Measurements from ENCODE around the gene GON4L.

Gene GON4L

DNA sequence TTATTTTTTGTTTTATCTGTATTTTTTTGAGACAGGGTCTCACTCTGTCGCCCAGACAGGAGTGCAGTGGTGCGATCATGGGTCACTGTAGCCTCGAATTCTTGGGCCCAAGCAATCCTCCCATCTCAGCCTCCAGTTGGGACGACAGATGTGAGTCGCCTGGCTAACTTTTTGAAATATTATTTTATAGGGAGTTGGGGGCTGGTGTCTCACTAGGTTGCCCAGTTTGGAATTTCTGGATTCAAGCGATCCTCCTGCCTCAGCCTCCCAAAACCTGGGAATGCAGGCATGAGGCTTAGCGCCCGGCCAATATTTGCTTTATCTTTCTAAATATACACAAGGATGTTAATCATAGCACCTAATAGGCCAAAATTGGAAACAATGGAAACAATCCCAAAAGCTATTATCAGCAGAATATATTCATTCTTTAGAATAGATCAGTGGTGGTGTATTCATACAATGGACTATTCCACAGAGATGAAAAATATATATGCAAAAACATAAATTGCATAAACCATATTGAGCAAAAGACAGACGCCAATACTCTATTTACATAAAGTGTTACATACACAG lies 112.2 kb downstream of the GON4L start:
- H3K36me3 ChIP-seq (ENCODE audit: control insufficient read depth in 2 of 2, insufficient read depth in 1 of 2, low read length in 2 of 2) = peaks cover 0 to 18% of the 10 kb centered on the region in 2 experiments; a peak in 2 of 3 replicates
- POLR2A ChIA-PET = interaction anchor here (0.9 to 1.2 kb wide), 2 partner anchors 19 to 112 kb away, joined by 3 to 4 read pairs; partner anchors contain the start of gene GON4L
- peak overlapping the region; percentile 32 for H3K27ac ChIP-seq (ENCODE audit: extremely low read depth, low read depth, low read length)
- TF ChIP-seq ZNF701 (tag by site-specific recombination; IDR thresholded peaks at IDR 0.05) (no peak), ZNF121 (tag by site-specific recombination; IDR thresholded peaks at IDR 0.05) (peak; percentile 70)
- CTCF ChIA-PET = interaction anchor here (1.3 kb wide), 1 partner anchor 322 kb away, joined by 6 read pairs; no protein-coding TSS in a partner anchor
- H3K9me3 ChIP-seq (ENCODE audit: control insufficient read depth, insufficient read depth, low read depth, low read length) = no peaks in the 10 kb centered on the region
- H3K4me3 ChIP-seq (ENCODE audit: low read depth, low read length) = peak overlapping the region; percentile 52
- H3K4me1 ChIP-seq (ENCODE audit: control insufficient read depth, insufficient read depth, low read length) = no peaks in the 10 kb centered on the region

DNA sequence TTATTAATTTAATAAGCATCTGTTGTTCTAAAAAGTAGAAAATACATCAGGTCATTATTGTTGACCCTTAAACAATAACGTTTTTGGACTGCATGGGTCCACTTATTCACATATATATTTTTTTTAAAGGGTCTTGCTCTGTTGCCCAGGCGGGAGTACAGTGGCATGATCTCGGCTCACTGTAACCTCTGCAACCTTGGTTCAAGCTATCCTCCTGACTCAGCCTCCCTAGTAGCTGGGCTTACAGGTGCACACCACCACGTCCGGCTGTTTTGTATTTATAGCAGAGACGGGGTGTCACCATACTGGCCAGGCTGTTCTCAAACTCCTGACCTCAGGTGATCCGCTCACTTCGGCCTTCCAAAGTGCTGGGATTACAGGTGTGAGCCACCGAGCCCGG lies 115.1 kb downstream of the GON4L start:
- H3K4me3 ChIP-seq (ENCODE audit: low read depth, low read length) = no peak overlapping the region
- peaks cover 15 to 18% of the 10 kb centered on the region in 2 experiments; a peak in 2 of 3 replicates for H3K36me3 ChIP-seq (ENCODE audit: control insufficient read depth in 2 of 2, insufficient read depth in 1 of 2, low read length in 2 of 2)
- ChIA-PET POLR2A (no interaction called here), CTCF (interaction anchor here (0.6 to 1.7 kb wide), 2 partner anchors 12 to 617 kb away, joined by 3 to 4 read pairs; no protein-coding TSS in a partner anchor)
- H3K4me1 ChIP-seq (ENCODE audit: control insufficient read depth, insufficient read depth, low read length) = no peaks in the 10 kb centered on the region
- no peaks in the 10 kb centered on the region for H3K9me3 ChIP-seq (ENCODE audit: control insufficient read depth, insufficient read depth, low read depth, low read length)
- H3K27ac ChIP-seq (ENCODE audit: extremely low read depth, low read depth, low read length) = no peak overlapping the region
- TF ChIP-seq, protein P1, sequence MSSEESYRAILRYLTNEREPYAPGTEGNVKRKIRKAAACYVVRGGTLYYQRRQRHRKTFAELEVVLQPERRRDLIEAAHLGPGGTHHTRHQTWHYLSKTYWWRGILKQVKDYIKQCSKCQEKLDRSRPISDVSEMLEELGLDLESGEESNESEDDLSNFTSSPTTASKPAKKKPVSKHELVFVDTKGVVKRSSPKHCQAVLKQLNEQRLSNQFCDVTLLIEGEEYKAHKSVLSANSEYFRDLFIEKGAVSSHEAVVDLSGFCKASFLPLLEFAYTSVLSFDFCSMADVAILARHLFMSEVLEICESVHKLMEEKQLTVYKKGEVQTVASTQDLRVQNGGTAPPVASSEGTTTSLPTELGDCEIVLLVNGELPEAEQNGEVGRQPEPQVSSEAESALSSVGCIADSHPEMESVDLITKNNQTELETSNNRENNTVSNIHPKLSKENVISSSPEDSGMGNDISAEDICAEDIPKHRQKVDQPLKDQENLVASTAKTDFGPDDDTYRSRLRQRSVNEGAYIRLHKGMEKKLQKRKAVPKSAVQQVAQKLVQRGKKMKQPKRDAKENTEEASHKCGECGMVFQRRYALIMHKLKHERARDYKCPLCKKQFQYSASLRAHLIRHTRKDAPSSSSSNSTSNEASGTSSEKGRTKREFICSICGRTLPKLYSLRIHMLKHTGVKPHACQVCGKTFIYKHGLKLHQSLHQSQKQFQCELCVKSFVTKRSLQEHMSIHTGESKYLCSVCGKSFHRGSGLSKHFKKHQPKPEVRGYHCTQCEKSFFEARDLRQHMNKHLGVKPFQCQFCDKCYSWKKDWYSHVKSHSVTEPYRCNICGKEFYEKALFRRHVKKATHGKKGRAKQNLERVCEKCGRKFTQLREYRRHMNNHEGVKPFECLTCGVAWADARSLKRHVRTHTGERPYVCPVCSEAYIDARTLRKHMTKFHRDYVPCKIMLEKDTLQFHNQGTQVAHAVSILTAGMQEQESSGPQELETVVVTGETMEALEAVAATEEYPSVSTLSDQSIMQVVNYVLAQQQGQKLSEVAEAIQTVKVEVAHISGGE (tag by site-specific recombination; conservative IDR thresholded peaks at IDR 0.05; ENCODE audit: low read depth) = no peak
- TF ChIP-seq, protein P2, sequence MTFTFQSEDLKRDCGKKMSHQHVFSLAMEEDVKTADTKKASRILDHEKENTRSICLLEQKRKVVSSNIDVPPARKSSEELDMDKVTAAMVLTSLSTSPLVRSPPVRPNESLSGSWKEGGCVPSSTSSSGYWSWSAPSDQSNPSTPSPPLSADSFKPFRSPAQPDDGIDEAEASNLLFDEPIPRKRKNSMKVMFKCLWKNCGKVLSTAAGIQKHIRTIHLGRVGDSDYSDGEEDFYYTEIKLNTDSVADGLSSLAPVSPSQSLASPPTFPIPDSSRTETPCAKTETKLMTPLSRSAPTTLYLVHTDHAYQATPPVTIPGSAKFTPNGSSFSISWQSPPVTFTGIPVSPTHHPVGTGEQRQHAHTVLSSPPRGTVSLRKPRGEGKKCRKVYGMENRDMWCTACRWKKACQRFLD (tag by site-specific recombination; IDR thresholded peaks at IDR 0.05) = no peak
- TF ChIP-seq SP7 (tag by site-specific recombination; IDR thresholded peaks at IDR 0.05) (no peak), MZF1 (tag by site-specific recombination; IDR thresholded peaks at IDR 0.05; ENCODE audit: borderline replicate concordance) (no peak), ZNF548 (tag by site-specific recombination; IDR thresholded peaks at IDR 0.05) (no peak), ZNF10 (tag by site-specific recombination; IDR thresholded peaks at IDR 0.05) (no peak), ZNF274 (IDR thresholded peaks at IDR 0.05; ENCODE audit: low read length) (no peak), ZNF274 (tag by site-specific recombination; IDR thresholded peaks at IDR 0.05; ENCODE audit: borderline replicate concordance) (no peak), ZBTB8A (tag by site-specific recombination; IDR thresholded peaks at IDR 0.05) (no peak), ZNF510 (tag by site-specific recombination; IDR thresholded peaks at IDR 0.05; ENCODE audit: insufficient replicate concordance) (no peak), ZNF621 (tag by site-specific recombination; IDR thresholded peaks at IDR 0.05) (no peak), KLF7 (tag by site-specific recombination; IDR thresholded peaks at IDR 0.05; ENCODE audit: borderline replicate concordance) (no peak), ZBTB48 (tag by site-specific recombination; IDR thresholded peaks at IDR 0.05) (no peak), ZSCAN30 (tag by site-specific recombination; IDR thresholded peaks at IDR 0.05) (no peak)

DNA sequence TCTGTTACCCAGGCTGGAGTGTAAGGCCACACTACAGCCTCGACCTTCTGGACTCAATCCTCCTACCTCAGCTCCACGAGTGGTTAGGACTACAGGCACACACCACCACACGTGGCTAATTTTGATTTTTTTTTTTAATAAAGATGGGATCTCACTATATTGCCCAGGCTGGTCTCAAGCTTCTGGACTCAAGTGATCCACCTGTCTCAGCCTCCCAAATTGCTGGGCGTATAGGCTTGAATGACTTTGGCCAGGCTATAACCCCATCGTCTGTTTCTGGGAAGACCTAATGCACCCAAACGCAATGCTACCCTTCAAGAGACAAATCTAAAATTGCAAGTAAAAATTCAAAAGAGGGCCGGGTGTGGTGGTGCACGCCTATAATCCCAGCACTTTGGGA lies 116.0 kb downstream of the GON4L start:
- Histone ChIP-seq H3K4me3 (ENCODE audit: low read depth, low read length) (no peak overlapping the region), H3K36me3 (ENCODE audit: control insufficient read depth in 2 of 2, insufficient read depth in 1 of 2, low read length in 2 of 2) (peaks cover 19 to 28% of the 10 kb centered on the region in 2 experiments; a peak in 2 of 3 replicates), H3K27ac (ENCODE audit: extremely low read depth, low read depth, low read length) (no peak overlapping the region), H3K9me3 (ENCODE audit: control insufficient read depth, insufficient read depth, low read depth, low read length) (no peaks in the 10 kb centered on the region), H3K4me1 (ENCODE audit: control insufficient read depth, insufficient read depth, low read length) (no peaks in the 10 kb centered on the region)
- ChIA-PET POLR2A (no interaction called here), CTCF (interaction anchor here (0.6 to 1.7 kb wide), 3 partner anchors 11 to 484 kb away, joined by 3 to 4 read pairs (median 3); no protein-coding TSS in a partner anchor)
- TF ChIP-seq, protein P3, sequence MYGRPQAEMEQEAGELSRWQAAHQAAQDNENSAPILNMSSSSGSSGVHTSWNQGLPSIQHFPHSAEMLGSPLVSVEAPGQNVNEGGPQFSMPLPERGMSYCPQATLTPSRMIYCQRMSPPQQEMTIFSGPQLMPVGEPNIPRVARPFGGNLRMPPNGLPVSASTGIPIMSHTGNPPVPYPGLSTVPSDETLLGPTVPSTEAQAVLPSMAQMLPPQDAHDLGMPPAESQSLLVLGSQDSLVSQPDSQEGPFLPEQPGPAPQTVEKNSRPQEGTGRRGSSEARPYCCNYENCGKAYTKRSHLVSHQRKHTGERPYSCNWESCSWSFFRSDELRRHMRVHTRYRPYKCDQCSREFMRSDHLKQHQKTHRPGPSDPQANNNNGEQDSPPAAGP (tag by site-specific recombination; IDR thresholded peaks at IDR 0.05) = no peak
- no peak for TF ChIP-seq ZNF585B (tag by site-specific recombination; IDR thresholded peaks at IDR 0.05)
- no peak for TF ChIP-seq ZSCAN30 (tag by site-specific recombination; IDR thresholded peaks at IDR 0.05)
- TF ChIP-seq GLIS1 (tag by site-specific recombination; IDR thresholded peaks at IDR 0.05) = no peak
- TF ChIP-seq ZNF121 (tag by site-specific recombination; IDR thresholded peaks at IDR 0.05) = peak; percentile 69

All from HEK293 (cell line).